Body of pancreas (tissue), 4 donors: ENCODE data around the gene GLI1. TPM values are rescaled to one million over a fixed set of nuclear protein-coding genes. Genes with fewer than 3 reads are reported as not detected.
"Not testable (repeated sequence)": the region's sequence is repeated elsewhere in the genome, so short reads cannot be mapped to it uniquely, and the experiment has no call there.

ENCODE experiments used
- ATAC-seq: fragments of 150-250 bp; one replicate; pipeline ENCODE4 v1.9.1; 2016
- DNase-seq, 4 donors: peaks; one replicate each; pipeline ENCODE4 v3.0.0-alpha.2; 2019
- H3K27ac ChIP-seq, 4 donors: fragments of 200-600 bp; sonication (generic); 1 replicate in 3 of 4; 2 replicates in 1 of 4; pipeline versions ENCODE4 v1.5.1 to v1.6.1; 2016 to 2019; ENCODE audit warnings: mild to moderate bottlenecking in 1 of 4, mixed read lengths in 1 of 4, moderate library complexity in 1 of 4
- H3K27me3 ChIP-seq, 2 donors: fragments of 200-600 bp; sonication (generic); one replicate each; pipeline ENCODE4 v1.6.0; 2016; ENCODE audit warnings: mild to moderate bottlenecking in 1 of 2
- H3K36me3 ChIP-seq, 2 donors: fragments of 200-600 bp; sonication (generic); replicated peaks in 1 of 2; 2 replicates each; pipeline ENCODE4 v1.5.1; 2016; ENCODE audit warnings: low read depth in 2 of 2; ENCODE audit not compliant: insufficient read depth in 1 of 2
- H3K4me1 ChIP-seq: fragments of 200-600 bp; sonication (generic); one replicate; pipeline ENCODE4 v1.6.0; 2016
- H3K4me3 ChIP-seq, 2 donors: fragments of 200-600 bp; sonication (generic); 1 replicate in 1 of 2; 2 replicates in 1 of 2; pipeline ENCODE4 v1.5.1; 2016 to 2019
- H3K9me3 ChIP-seq, 3 donors: fragments of 200-600 bp; sonication (generic); 1 replicate in 2 of 3; 2 replicates in 1 of 3; pipeline ENCODE4 v1.5.1; 2016
- POLR2A ChIP-seq, 3 donors: fragments of 450-650 bp; IDR thresholded peaks; one replicate each; pipeline ENCODE4 v1.6.1; 2016; ENCODE audit warnings: antibody characterized with exemption in 3 of 3, mild to moderate bottlenecking in 2 of 3
- WGBS, 2 donors: methylation state at CpG; one replicate each; pipeline ENCODE4 v1.1.5; 2017; 5-methylcytosine and 5-hydroxymethylcytosine counted together
- intact Hi-C: fragments of 100-400 bp; cut with DNase I; formaldehyde crosslinking; loops from one replicate; pipeline ENCODE4 v1.15.1; 2023
- total RNA-seq, 2 donors: library from RNA; depleted of rRNA; stranded (reverse); fragments of >200 nt; gene quantifications; one replicate each; pipeline ENCODE4 v1.1.0, GENCODE V29; 2016
- TF ChIP-seq, protein P1 (sequence below), 7 experiments: fragments of 450-650 bp in 4 of 7; fragments of 200-600 bp in 3 of 7; sonication (generic) in 3 of 7; IDR thresholded peaks; one replicate each; pipeline ENCODE4 v1.5.1; 2016 to 2019; ENCODE audit warnings: antibody characterized with exemption in 7 of 7

The GLI1 gene
- total RNA-seq, 2 donors from 2014 or later: 1.0 TPM; not detected in 1

GRCh38 chr12:57418255-57418654, 41.3 kb upstream of the GLI1 start:
- intact Hi-C loops: no loop called here
- peak; percentile 28 to 53 (median 34) for DNase-seq

DNA sequence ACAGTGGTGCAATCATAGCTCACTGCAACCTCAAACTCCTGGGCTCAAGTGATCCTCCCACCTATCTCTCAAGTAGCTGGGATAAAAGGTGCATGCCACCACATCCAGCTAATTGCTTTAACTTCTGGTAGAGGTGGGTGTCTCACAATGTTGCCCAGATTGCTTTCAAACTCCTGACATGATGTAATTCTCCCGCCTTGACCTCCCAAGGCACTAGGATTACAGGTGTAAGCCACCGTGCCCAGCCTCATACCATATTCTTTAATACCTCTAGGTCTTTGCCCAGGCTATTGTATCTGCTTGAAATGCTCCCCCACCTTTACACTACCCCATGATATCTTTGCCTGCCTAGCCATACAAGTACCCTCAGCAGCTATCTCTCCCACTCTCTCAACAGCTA, 40.1 kb upstream of the GLI1 start:
- Histone ChIP-seq H3K4me3 (no peak overlapping the region), H3K27me3 (no peaks in the 10 kb centered on the region), H3K4me1 (peaks cover 23% of the 10 kb centered on the region), H3K9me3 (no peaks in the 10 kb centered on the region), H3K36me3 (no peaks in the 10 kb centered on the region), H3K27ac (no peak overlapping the region)
- DNase-seq: no peak
- no peak for ATAC-seq
- intact Hi-C loops: no loop called here
- TF ChIP-seq POLR2A (IDR thresholded peaks at IDR 0.05): no peak
- TF ChIP-seq, protein P1, sequence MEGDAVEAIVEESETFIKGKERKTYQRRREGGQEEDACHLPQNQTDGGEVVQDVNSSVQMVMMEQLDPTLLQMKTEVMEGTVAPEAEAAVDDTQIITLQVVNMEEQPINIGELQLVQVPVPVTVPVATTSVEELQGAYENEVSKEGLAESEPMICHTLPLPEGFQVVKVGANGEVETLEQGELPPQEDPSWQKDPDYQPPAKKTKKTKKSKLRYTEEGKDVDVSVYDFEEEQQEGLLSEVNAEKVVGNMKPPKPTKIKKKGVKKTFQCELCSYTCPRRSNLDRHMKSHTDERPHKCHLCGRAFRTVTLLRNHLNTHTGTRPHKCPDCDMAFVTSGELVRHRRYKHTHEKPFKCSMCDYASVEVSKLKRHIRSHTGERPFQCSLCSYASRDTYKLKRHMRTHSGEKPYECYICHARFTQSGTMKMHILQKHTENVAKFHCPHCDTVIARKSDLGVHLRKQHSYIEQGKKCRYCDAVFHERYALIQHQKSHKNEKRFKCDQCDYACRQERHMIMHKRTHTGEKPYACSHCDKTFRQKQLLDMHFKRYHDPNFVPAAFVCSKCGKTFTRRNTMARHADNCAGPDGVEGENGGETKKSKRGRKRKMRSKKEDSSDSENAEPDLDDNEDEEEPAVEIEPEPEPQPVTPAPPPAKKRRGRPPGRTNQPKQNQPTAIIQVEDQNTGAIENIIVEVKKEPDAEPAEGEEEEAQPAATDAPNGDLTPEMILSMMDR (IDR thresholded peaks at IDR 0.05): no peak
- WGBS, 2 donors: 97 to 100% methylated on average over 2 of the region's 2 CpGs

More at GRCh38 chr12:57418255-57418654, 41.3 kb upstream of the GLI1 start:
- whole genome bisulfite sequencing, 2 donors: 57 to 61% methylated on average over 9 of the region's 9 CpGs
- H3K4me1 ChIP-seq: peaks cover 23% of the 10 kb centered on the region
- H3K9me3 ChIP-seq: no peaks in the 10 kb centered on the region
- TF ChIP-seq, protein P1 (IDR thresholded peaks at IDR 0.05): no peak
- no peak for TF ChIP-seq POLR2A (IDR thresholded peaks at IDR 0.05)
- H3K36me3 ChIP-seq: no peaks in the 10 kb centered on the region
- ATAC-seq: no peak
- no peak overlapping the region for H3K27ac ChIP-seq
- H3K27me3 ChIP-seq: no peaks in the 10 kb centered on the region
- no peak overlapping the region for H3K4me3 ChIP-seq

- no peaks in the 10 kb centered on the region for H3K9me3 ChIP-seq
- H3K27me3 ChIP-seq: no peaks in the 10 kb centered on the region
- intact Hi-C loops: no loop called here
- no peaks in the 10 kb centered on the region for H3K36me3 ChIP-seq
- WGBS, 2 donors: 97% methylated on average over 5 of the region's 5 CpGs
- H3K27ac ChIP-seq: no peak overlapping the region
- DNase-seq (no peak), ATAC-seq (no peak)
- H3K4me1 ChIP-seq: peaks cover 20% of the 10 kb centered on the region
- no peak for TF ChIP-seq POLR2A (IDR thresholded peaks at IDR 0.05)
- TF ChIP-seq, protein P1 (IDR thresholded peaks at IDR 0.05): no peak
- no peak overlapping the region for H3K4me3 ChIP-seq
These were observed 39.1 kb upstream of the GLI1 start for GRCh38 chr12:57420482-57420881.

GRCh38 chr12:57426948-57427347, 32.6 kb upstream of the GLI1 start:
- H3K27ac ChIP-seq, intact Hi-C loops, H3K27me3 ChIP-seq, DNase-seq, ATAC-seq, H3K9me3 ChIP-seq, H3K36me3 ChIP-seq, H3K4me3 ChIP-seq: not testable (repeated sequence)
- WGBS, 2 donors: 94 to 98% methylated on average over 10 of the region's 10 CpGs
- peaks cover 16% of the 10 kb centered on the region for H3K4me1 ChIP-seq

- ATAC-seq (no peak), DNase-seq (no peak)
- Histone ChIP-seq H3K36me3 (no peaks in the 10 kb centered on the region), H3K4me3 (no peak overlapping the region), H3K4me1 (peaks cover 19% of the 10 kb centered on the region), H3K27ac (peak overlapping the region in 2 of 4 donors; percentile 86 to 92), H3K27me3 (no peaks in the 10 kb centered on the region), H3K9me3 (no peaks in the 10 kb centered on the region)
- WGBS, 2 donors: 58 to 80% methylated on average over 6 of the region's 6 CpGs
- TF ChIP-seq, protein P1 (IDR thresholded peaks at IDR 0.05): no peak
- TF ChIP-seq POLR2A (IDR thresholded peaks at IDR 0.05): no peak
- intact Hi-C loops: no loop called here
These were observed 30.6 kb upstream of the GLI1 start for GRCh38 chr12:57428965-57429364.
